ENCODE data around the gene JADE1.

The JADE1 gene

DNA sequence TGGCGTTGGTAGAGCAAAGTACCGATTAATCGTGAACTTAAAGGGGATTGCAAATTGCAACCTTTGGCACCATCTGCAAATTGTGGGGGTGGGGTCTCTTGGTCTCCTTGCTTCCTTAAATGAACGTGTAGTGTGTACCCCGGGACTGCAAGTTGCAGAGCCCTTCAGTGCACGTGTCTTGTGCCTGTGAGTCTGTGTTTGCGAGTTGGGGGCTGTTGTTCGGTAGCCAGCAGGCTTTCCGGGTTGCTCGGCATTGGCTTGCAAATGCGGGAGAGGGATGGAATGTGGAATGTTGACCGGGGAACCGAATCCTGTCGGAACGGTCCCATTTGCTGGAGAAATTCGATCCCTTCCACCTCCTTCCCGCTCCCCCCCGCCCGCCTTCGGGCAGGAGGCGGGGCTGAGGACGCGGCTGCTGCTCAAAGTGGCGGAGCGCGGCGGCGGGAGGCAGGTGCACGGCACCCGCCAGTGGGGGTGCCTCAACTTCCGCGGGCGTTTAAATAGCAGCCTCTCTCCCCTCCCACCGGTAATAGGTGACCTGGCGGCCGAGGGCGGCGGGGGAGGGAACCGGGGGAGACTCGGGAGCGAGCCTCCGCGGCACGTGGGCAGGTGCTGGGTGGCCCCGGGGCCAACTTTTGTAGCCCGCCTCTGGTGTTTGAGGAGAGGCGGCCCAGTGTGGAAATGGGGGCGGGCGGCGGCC, 1.5 kb downstream of the JADE1 start:
- peak; percentile 77 to 81 for DNase-seq

DNA sequence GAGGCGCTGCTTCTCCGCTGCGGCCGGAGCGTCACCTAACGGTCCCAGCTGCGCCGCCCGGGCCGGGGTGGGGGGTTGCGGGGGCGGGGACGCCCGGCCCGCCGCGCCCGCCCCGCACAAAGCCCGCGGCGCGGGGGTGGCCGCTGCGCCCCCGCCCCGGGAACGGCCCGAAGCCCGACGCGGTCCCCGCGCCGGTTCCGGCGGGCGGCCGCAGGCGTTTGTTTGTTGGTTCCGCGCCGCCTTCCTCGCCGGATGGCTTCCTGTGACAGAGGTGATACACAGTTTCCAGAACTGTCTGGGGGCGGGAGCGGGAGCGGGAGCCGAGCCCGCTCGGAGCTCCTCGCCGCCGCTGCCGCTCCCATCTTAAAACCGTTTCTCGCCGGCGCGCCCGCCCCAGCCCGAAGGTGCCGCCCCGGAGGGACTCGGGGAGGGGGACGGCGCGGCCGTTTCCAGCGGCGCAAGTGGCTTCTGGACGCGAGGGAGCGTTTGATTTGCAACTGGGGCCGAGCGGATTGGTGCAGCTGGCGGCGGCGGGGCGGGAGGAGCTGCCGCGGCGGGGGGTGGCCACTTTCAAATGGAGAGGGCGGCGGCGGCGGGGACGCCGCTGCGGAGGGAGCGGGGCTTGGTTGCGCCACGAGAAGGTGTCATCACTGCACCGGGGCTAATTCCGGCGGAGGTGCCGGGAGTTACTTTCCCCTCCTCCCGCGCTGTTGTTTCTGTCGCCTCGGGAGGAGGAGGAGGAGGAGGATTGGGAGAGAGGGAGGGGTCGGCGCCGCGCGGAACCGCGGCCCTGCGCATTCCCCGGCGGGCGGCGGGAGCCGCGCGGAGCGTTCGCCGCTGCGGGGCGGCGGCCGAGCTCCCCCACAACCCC, 2.3 kb downstream of the JADE1 start:
- peak; percentile 85 to 88 for DNase-seq

- no peak for DNase-seq
Observed at GRCh38 chr4:128812442-128813235, 3.1 kb downstream of the JADE1 start.

- no peak for DNase-seq
Observed at GRCh38 chr4:128813965-128814364, 4.5 kb downstream of the JADE1 start.

DNA sequence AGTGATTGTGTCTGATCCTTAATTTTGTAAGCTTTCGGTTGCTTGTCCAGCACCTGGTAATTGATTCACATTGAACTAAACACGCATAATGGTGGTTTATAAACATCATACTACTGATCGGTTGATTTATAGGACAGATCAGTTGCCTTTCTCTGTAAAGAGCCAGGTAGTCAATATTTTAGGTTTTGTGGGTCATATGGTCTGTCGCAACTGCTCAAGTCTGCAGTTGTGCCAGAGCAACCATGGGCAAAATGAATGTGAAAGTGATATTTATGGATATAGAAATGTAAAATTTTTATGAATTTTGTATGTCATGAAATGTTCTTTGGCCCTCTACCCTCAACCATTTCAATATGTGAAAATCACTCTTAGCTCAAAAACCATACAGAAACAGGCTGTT, 8.9 kb downstream of the JADE1 start:
- no peak for DNase-seq

GRCh38 chr4:128819082-128819742, 9.7 kb downstream of the JADE1 start:
- DNase-seq: no peak

DNA sequence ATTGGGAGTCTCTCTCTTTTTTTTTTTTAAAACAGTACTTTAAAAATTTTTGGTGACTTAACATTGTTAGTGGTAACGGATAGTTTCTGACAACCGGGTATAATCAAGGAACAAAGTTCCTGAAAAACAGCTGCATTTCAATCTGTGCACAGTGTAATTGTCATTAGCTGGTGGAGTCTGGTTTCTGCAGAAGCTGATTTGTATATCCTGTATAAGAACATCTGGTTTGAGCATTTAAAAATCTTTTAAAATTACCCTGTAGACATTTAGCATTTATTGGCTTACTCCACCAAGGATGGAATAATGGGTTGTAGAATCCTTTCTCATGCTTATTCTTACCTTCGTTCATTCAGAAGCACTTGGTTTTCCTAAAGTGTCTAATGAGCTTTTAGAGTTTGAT, 11.2 kb downstream of the JADE1 start:
- no peak for DNase-seq

DNA sequence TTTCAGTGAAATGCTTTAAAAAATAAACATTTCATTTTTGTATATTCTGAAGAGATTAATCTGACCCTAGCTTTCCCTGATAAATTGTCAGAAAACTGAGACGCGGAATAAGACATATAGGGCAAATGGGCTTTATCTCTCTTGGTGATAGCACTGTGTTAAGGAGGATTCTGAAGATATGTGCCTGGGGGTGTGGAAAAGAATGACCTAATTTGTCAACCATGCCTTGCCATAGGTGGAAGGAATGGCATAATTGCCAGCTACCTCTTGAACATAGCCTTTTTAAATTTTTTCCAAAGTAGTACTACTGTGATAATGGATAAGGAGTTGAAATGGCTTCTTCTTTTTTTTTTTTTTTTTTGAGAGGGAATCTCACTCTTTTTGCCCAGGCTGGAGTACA, 11.7 kb downstream of the JADE1 start:
- DNase-seq: no peak

DNA sequence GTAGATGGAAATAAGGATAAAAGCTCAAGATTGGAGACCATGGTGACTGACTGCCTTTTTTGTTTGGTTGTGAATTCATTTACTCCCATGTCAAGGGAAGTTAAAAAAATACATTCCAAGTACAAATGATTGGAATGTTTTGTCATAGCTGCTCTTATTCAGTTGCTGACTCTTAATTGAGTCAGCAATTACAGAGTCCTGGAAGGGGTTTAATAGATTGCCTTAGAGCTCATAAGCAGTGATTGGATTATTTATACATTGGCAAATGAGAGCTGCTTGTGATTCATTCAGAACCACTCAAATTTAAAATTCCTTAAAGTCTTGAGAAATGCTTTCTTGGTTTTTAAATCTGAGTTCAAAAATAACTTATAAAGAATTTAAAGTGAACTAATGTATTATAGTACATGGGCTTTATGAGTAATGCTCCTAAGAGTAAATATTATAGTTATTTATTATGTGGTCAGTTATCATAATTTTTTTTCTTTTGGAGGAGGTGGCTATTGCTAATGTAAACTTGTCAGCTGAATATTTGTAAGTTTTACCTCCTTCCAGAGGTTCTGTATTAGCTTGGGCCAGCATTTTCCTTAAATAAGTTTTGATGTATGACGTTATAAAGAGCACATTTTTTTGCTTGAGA, 13.6 kb downstream of the JADE1 start:
- DNase-seq: no peak

DNA sequence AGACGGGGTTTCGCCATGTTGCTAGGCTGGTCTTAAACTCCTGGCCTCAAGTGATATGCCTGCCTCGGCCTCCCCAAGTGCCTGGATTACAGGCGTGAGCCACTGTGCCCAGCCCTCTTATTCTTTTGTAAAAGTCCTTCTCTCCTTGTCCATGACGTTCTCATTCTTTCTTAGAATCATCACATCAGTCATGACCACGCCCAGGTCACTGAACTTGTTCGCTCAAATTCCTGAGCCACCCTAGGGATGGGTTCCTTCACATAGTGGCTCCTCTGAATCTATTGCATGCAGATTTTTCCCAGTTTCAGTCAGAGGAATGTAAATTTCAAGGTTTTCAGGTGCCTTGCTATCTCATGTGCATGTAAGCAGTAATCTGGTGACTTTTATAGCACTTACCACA, 15.7 kb downstream of the JADE1 start:
- DNase-seq: no peak

GRCh38 chr4:128827296-128827695, 17.8 kb downstream of the JADE1 start:
- DNase-seq: no peak

GRCh38 chr4:128830906-128831503, 21.5 kb downstream of the JADE1 start:
- DNase-seq: no peak

DNA sequence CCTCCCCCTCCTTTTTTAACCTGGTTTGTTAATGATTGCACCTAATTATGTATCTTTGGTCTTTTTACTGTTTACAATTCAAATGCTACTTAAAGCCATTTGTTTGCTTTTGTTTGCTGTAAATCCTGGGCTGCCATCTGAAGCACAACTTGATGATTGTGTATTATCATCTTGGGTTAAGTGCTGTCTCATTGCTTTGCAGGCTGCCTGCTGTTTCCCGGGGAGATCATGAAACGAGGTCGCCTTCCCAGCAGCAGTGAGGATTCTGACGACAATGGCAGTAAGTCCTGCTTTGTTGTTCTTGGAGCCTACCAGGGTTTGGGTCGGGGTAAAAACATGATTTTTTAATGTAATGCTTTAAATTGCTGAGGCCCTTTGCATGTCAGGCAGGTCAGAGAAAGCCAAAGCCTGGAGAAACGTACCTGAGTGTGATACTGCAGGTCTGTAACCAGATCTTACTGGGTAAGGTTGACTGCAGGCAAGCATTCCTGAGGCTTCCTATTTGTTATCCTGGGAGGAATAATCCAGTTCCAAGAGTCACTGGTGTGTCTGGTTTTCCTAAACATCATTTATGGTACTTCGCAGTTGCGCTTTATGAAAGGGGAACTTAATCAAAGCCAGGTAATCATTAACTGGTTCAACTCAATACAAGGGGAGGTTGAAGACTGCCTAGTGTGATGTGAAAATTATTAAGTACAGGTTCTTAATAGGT, 22.2 kb downstream of the JADE1 start:
- no peak for DNase-seq

GRCh38 chr4:128832243-128832625, 22.7 kb downstream of the JADE1 start:
- no peak for DNase-seq

- no peak for DNase-seq
Observed at GRCh38 chr4:128835498-128836222, 26.2 kb downstream of the JADE1 start.

DNA sequence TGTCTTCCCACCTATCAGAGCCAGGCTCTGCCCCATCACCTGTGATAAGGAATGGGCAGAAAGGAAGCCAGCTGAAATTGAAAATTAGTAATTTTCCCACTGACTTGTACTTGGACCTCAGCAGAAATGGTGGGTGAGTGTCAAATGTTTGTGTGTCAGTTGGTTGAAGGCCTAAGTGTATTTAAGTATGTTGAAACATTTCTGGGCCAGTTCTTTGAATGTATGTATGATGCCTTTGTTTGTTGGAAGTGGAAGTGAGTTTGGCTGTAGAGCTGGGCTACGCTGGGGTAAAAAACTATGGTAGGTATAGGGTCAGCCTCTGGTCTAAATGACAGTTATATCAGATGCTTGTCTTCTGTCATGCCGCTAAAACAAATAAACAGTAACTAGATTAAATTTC, 27.7 kb downstream of the JADE1 start:
- DNase-seq: no peak

- no peak for DNase-seq
Observed at GRCh38 chr4:128837679-128838078, 28.2 kb downstream of the JADE1 start.

- DNase-seq: no peak
Observed at GRCh38 chr4:128840711-128841318, 31.3 kb downstream of the JADE1 start.

- no peak for DNase-seq
Observed at GRCh38 chr4:128841402-128841801, 31.9 kb downstream of the JADE1 start.

DNA sequence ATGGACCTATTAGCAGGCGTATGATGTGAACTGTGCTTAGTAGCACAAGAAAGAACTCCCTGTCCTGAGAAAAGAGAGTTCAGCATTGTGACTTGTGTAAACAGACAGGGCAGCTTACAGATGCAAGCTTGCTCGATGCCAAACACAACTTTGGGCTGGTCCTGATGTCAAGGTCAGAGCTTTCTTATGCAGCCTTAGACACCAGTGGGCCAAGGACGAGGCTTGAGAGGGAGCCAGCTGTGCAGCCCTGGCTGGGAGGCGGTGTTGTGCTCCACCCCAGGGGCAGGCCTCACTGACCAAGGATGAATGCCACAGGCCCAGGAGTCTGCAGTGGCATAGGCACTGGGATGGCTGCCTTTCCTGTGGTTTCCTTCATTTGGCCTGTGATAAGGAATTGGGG, 35.4 kb downstream of the JADE1 start:
- DNase-seq: no peak
